Thymus (tissue), 11 donors: ENCODE measurements around the gene L3MBTL2. TPM values are rescaled to one million over a fixed set of nuclear protein-coding genes. Genes with fewer than 3 reads are reported as not detected.
"Not testable (repeated sequence)": the region's sequence is repeated elsewhere in the genome, so short reads cannot be mapped to it uniquely, and the experiment has no call there.

Experiments used
- DNase-seq, 9 donors: peaks; one replicate each; pipeline ENCODE4 v3.0.0-alpha.2; 2013; ENCODE audit warnings: low spot score in 9 of 9, low read depth in 6 of 9, missing footprints in 1 of 9
- H3K27ac ChIP-seq, 2 donors: one replicate each; pipeline ENCODE4 v1.5.1; 2013; ENCODE audit warnings: control low read depth in 1 of 2, low read depth in 1 of 2, low read length in 1 of 2, mild to moderate bottlenecking in 1 of 2, moderate library complexity in 1 of 2
- H3K27me3 ChIP-seq, 2 donors: one replicate each; pipeline ENCODE4 v1.5.1; 2013; ENCODE audit warnings: low read length in 1 of 2; ENCODE audit not compliant: control insufficient read depth in 2 of 2, insufficient read depth in 1 of 2
- H3K36me3 ChIP-seq, 2 donors: one replicate each; pipeline ENCODE4 v1.5.1; 2013; ENCODE audit warnings: low read length in 1 of 2, mild to moderate bottlenecking in 1 of 2, moderate library complexity in 1 of 2; ENCODE audit not compliant: control insufficient read depth in 2 of 2, insufficient read depth in 2 of 2
- H3K4me1 ChIP-seq, 2 donors: one replicate each; pipeline ENCODE4 v1.5.1; 2013; ENCODE audit warnings: low read length in 2 of 2; ENCODE audit not compliant: control insufficient read depth in 2 of 2, insufficient read depth in 2 of 2
- H3K4me3 ChIP-seq, 2 donors: one replicate each; pipeline ENCODE4 v1.5.1; 2013; ENCODE audit warnings: low read length in 2 of 2, control low read depth in 1 of 2, mild to moderate bottlenecking in 1 of 2
- H3K9me3 ChIP-seq, 2 donors: one replicate each; pipeline ENCODE4 v1.5.1; 2013; ENCODE audit warnings: low read length in 1 of 2, mild to moderate bottlenecking in 1 of 2; ENCODE audit not compliant: control insufficient read depth in 2 of 2, insufficient read depth in 1 of 2
- WGBS: extraction: QIAGEN DNeasy Blood & Tissue Kit; methylation state at CpG from one replicate; pipeline ENCODE4 v1.1.7; 2013; 5-methylcytosine and 5-hydroxymethylcytosine counted together
- polyA plus RNA-seq: library from polyadenylated mRNA; stranded (reverse); fragments of 200-250 nt; gene quantifications from one replicate; pipeline ENCODE4 v1.2.3, GENCODE V29; 2013
- total RNA-seq: library from RNA; stranded (reverse); fragments of 120-200 nt; gene quantifications from one replicate; pipeline ENCODE4 v1.2.4, GENCODE V29; 2013
- donor health status: healthy.

The L3MBTL2 gene
- total and polyA plus RNA-seq, 2 donors, result 16.0 to 19.9 TPM

GRCh38 chr22:41256254-41257253 is 51.4 kb downstream of the L3MBTL2 start:
- Histone ChIP-seq H3K36me3 (peaks cover 87 to 97% of the 10 kb centered on the region in 2 donors), H3K27me3 (no peaks in the 10 kb centered on the region), H3K27ac (no peak overlapping the region), H3K4me3 (no peak overlapping the region), H3K9me3 (no peaks in the 10 kb centered on the region), H3K4me1 (no peaks in the 10 kb centered on the region)
- DNase-seq, result no peak
- 94% methylated on average over 20 of the region's 20 CpGs for WGBS

GRCh38 chr22:41257696-41258095 is 52.6 kb downstream of the L3MBTL2 start:
- 97% methylated on average over 11 of the region's 11 CpGs for WGBS
- Histone ChIP-seq H3K4me3 (no peak overlapping the region), H3K9me3 (no peaks in the 10 kb centered on the region), H3K4me1 (no peaks in the 10 kb centered on the region), H3K27ac (no peak overlapping the region), H3K27me3 (no peaks in the 10 kb centered on the region), H3K36me3 (peaks cover 91 to 98% of the 10 kb centered on the region in 2 donors)
- no peak for DNase-seq

GRCh38 chr22:41259756-41260155 is 54.6 kb downstream of the L3MBTL2 start:
- H3K9me3 ChIP-seq, DNase-seq, H3K27ac ChIP-seq, H3K4me3 ChIP-seq, H3K4me1 ChIP-seq, H3K27me3 ChIP-seq: not testable (repeated sequence)
- H3K36me3 ChIP-seq, result peaks cover 94 to 98% of the 10 kb centered on the region in 2 donors
- 98% methylated on average over 4 of the region's 4 CpGs for WGBS

- Histone ChIP-seq H3K4me1 (no peaks in the 10 kb centered on the region), H3K4me3 (no peak overlapping the region), H3K9me3 (no peaks in the 10 kb centered on the region), H3K27me3 (no peaks in the 10 kb centered on the region), H3K36me3 (peaks cover 93 to 98% of the 10 kb centered on the region in 2 donors), H3K27ac (no peak overlapping the region)
- no peak for DNase-seq
- over 99% methylated on average over 7 of the region's 7 CpGs for WGBS
Measured at GRCh38 chr22:41260871-41261270, 55.8 kb downstream of the L3MBTL2 start.

- no peaks in the 10 kb centered on the region for H3K9me3 ChIP-seq
- DNase-seq, result no peak
- no peaks in the 10 kb centered on the region for H3K4me1 ChIP-seq
- no peaks in the 10 kb centered on the region for H3K27me3 ChIP-seq
- H3K27ac ChIP-seq, result no peak overlapping the region
- peaks cover 85 to 96% of the 10 kb centered on the region in 2 donors for H3K36me3 ChIP-seq
- no peak overlapping the region for H3K4me3 ChIP-seq
- WGBS, result 94% methylated on average over 12 of the region's 12 CpGs
Measured at GRCh38 chr22:41261541-41262249, 56.6 kb downstream of the L3MBTL2 start.

- no peaks in the 10 kb centered on the region for H3K9me3 ChIP-seq
- H3K4me3 ChIP-seq, result no peak overlapping the region
- no peak overlapping the region for H3K27ac ChIP-seq
- WGBS, result 97% methylated on average over 15 of the region's 15 CpGs
- no peak for DNase-seq
- no peaks in the 10 kb centered on the region for H3K4me1 ChIP-seq
- no peaks in the 10 kb centered on the region for H3K27me3 ChIP-seq
- H3K36me3 ChIP-seq, result peaks cover 83 to 94% of the 10 kb centered on the region in 2 donors
Measured at GRCh38 chr22:41262250-41262765, 57.2 kb downstream of the L3MBTL2 start.

GRCh38 chr22:41263704-41264103 is 58.6 kb downstream of the L3MBTL2 start:
- Histone ChIP-seq H3K9me3 (no peaks in the 10 kb centered on the region), H3K4me1 (no peaks in the 10 kb centered on the region), H3K36me3 (peaks cover 83 to 94% of the 10 kb centered on the region in 2 donors), H3K4me3 (no peak overlapping the region), H3K27me3 (no peaks in the 10 kb centered on the region), H3K27ac (no peak overlapping the region)
- DNase-seq, result no peak
- 100% methylated on average over 2 of the region's 2 CpGs for WGBS

GRCh38 chr22:41264408-41264941 is 59.4 kb downstream of the L3MBTL2 start:
- Histone ChIP-seq H3K4me1 (no peaks in the 10 kb centered on the region), H3K4me3 (no peak overlapping the region), H3K9me3 (no peaks in the 10 kb centered on the region), H3K27ac (no peak overlapping the region), H3K27me3 (no peaks in the 10 kb centered on the region), H3K36me3 (peaks cover 79 to 94% of the 10 kb centered on the region in 2 donors)
- 98% methylated on average over 15 of the region's 15 CpGs for WGBS
- no peak for DNase-seq
